Vagina (tissue), 2 donors: ENCODE data around the gene AIF1.

Experiments used
- POLR2A ChIP-seq, 2 donors: fragments of 450-650 bp; IDR thresholded peaks; one replicate each; pipeline ENCODE4 v1.6.1; 2017; ENCODE audit warnings: antibody characterized with exemption in 2 of 2, mild to moderate bottlenecking in 2 of 2, moderate library complexity in 2 of 2
- TF ChIP-seq, protein P1 (sequence below), 3 experiments: fragments of 450-650 bp in 2 of 3; fragments of 200-600 bp in 1 of 3; sonication (generic) in 1 of 3; IDR thresholded peaks; one replicate each; pipeline ENCODE4 v1.5.1; 2017 to 2019; ENCODE audit warnings: antibody characterized with exemption in 3 of 3, mild to moderate bottlenecking in 2 of 3, moderate library complexity in 2 of 3

DNA sequence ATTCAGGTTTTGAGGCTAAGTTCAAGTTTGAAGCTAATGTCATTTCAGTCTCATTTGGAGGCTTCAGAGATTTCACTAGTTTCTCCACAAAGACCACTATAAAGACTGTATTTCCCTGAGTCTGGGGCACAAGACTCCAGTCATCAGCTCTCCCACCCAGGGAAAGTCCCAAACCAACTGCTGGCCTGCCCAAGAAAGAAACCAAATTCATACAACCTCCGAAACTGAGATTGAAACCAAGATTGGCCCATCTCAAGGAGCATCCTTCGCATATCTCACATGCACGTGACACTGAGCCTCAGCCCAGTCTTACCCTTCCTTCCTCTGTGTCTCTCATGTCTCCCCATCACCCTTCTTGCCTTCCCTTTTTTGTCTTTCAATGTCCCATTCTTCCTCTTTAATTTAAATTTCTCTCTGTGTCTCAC is 46.5 kb upstream of the AIF1 start:
- TF ChIP-seq, protein P1, sequence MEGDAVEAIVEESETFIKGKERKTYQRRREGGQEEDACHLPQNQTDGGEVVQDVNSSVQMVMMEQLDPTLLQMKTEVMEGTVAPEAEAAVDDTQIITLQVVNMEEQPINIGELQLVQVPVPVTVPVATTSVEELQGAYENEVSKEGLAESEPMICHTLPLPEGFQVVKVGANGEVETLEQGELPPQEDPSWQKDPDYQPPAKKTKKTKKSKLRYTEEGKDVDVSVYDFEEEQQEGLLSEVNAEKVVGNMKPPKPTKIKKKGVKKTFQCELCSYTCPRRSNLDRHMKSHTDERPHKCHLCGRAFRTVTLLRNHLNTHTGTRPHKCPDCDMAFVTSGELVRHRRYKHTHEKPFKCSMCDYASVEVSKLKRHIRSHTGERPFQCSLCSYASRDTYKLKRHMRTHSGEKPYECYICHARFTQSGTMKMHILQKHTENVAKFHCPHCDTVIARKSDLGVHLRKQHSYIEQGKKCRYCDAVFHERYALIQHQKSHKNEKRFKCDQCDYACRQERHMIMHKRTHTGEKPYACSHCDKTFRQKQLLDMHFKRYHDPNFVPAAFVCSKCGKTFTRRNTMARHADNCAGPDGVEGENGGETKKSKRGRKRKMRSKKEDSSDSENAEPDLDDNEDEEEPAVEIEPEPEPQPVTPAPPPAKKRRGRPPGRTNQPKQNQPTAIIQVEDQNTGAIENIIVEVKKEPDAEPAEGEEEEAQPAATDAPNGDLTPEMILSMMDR (IDR thresholded peaks at IDR 0.05) = no peak
- no peak for TF ChIP-seq POLR2A (IDR thresholded peaks at IDR 0.05)
